GM12878 (cell line): ENCODE results near the gene NDUFC2. TPM values are rescaled to one million over a fixed set of nuclear protein-coding genes. Genes with fewer than 3 reads are reported as not detected.

Experiments used
- ATAC-seq: fragments of 200-7000 bp; cut with Tn5 transposase; 3 replicates; pipeline ENCODE4 v1.9.1; 2020; ENCODE audit warnings: mild to moderate bottlenecking, moderate library complexity
- BruUV-seq: library from RNA; stranded (reverse); fragments of 400-500 nt; replicated peaks from 2 replicates; lab custom pipeline; 2021; lab: Mats Ljungman, UMichigan
- CTCF ChIA-PET: fragments of 300-600 bp; sonication (Branson Sonifier 250); formaldehyde crosslinking; extraction: SDS; loops from one replicate; lab custom pipeline; 2021; ENCODE audit warnings: inconsistent platforms; lab: Yijun Ruan, JAX
- POLR2A ChIA-PET: fragments of 350-600 bp; formaldehyde crosslinking; extraction: SDS; loops from one replicate; lab custom pipeline; 2021; ENCODE audit warnings: inconsistent platforms; lab: Charles Lee
- RAD21 ChIA-PET: fragments of 300-600 bp; sonication (Branson Sonifier 250); formaldehyde crosslinking; loops from one replicate; lab custom pipeline; 2023; ENCODE audit warnings: antibody characterized with exemption; ENCODE audit not compliant: unreplicated experiment; lab: Charles Lee
- SMC1A ChIA-PET: fragments of 300-600 bp; sonication (Branson Sonifier 250); formaldehyde crosslinking; loops from one replicate; lab custom pipeline; 2023; ENCODE audit not compliant: unreplicated experiment, uncharacterized antibody; lab: Charles Lee
- DNase-seq: peaks from one replicate; pipeline ENCODE4 v3.0.0-alpha.2; 2011; ENCODE audit warnings: low read depth, low spot score
- FAIRE-seq: peaks from 3 replicates; lab custom pipeline; 2011; peaks lifted over from hg19 to GRCh38; lab: Jason Lieb, UNC
- H2AFZ ChIP-seq: 2 replicates; pipeline ENCODE4 v1.6.0; 2011; ENCODE audit warnings: low read depth, low read length, control low read depth; ENCODE audit not compliant: control insufficient read depth
- H3K27ac ChIP-seq: 2 replicates; pipeline ENCODE4 v1.5.1; 2011; ENCODE audit warnings: control low read depth; ENCODE audit not compliant: control insufficient read depth, insufficient read depth
- H3K27me3 ChIP-seq, 2 experiments: replicated peaks in 1 of 2; 2 replicates each; pipeline versions ENCODE4 v1.6.0 to v1.6.1; 2011; ENCODE audit warnings: low read length in 1 of 2; ENCODE audit not compliant: control insufficient read depth in 2 of 2, insufficient read depth in 2 of 2
- H3K36me3 ChIP-seq, 2 experiments: 2 replicates each; pipeline ENCODE4 v1.5.1; 2011; ENCODE audit warnings: low read length in 1 of 2; ENCODE audit not compliant: control insufficient read depth in 2 of 2, insufficient read depth in 2 of 2
- H3K4me1 ChIP-seq: 2 replicates; pipeline ENCODE4 v1.6.1; 2011; ENCODE audit warnings: mild to moderate bottlenecking, low read length, moderate library complexity, mixed read lengths; ENCODE audit not compliant: control insufficient read depth, insufficient read depth
- H3K4me2 ChIP-seq: 2 replicates; pipeline ENCODE4 v1.6.0; 2011; ENCODE audit warnings: control low read depth; ENCODE audit not compliant: control insufficient read depth, insufficient read depth
- H3K4me3 ChIP-seq: fragments of 200-600 bp; sonication (generic); 2 replicates; pipeline ENCODE4 v1.5.1; 2016
- H3K79me2 ChIP-seq: 2 replicates; pipeline ENCODE4 v1.6.0; 2011; ENCODE audit warnings: low read length; ENCODE audit not compliant: control insufficient read depth, insufficient read depth
- H3K9ac ChIP-seq: 2 replicates; pipeline ENCODE4 v1.8.0; 2011; ENCODE audit warnings: low read length, control low read depth, mixed read lengths; ENCODE audit not compliant: control insufficient read depth, insufficient read depth
- H3K9me3 ChIP-seq: replicated peaks from 3 replicates; pipeline ENCODE4 v1.5.1; 2011; ENCODE audit warnings: mild to moderate bottlenecking, low read length; ENCODE audit not compliant: control insufficient read depth, insufficient read depth
- H4K20me1 ChIP-seq: 2 replicates; pipeline ENCODE4 v1.6.0; 2011; ENCODE audit not compliant: control insufficient read depth, insufficient read depth
- CEBPB ChIP-seq, 2 experiments: fragments of 150-350 bp in 1 of 2; IDR thresholded peaks; 2 replicates each; pipeline ENCODE4 v1.6.1; 2012 to 2014; ENCODE audit warnings: low read depth in 2 of 2, low read length in 2 of 2, borderline replicate concordance in 1 of 2, inconsistent platforms in 1 of 2
- CTCF ChIP-seq, 3 experiments: IDR thresholded peaks in 2 of 3; conservative IDR thresholded peaks in 1 of 3; 2 replicates each; pipeline ENCODE4 v1.5.1; 2011; ENCODE audit warnings: low read depth in 3 of 3, low read length in 3 of 3, mild to moderate bottlenecking in 3 of 3, control low read depth in 2 of 3, moderate library complexity in 2 of 3, inconsistent platforms in 1 of 3, mixed read lengths in 1 of 3; ENCODE audit not compliant: control insufficient read depth in 2 of 3, insufficient read depth in 1 of 3; ENCODE audit errors: extremely low read depth in 1 of 3
- E2F4 ChIP-seq: IDR thresholded peaks from 2 replicates; pipeline ENCODE4 v1.6.1; 2012; ENCODE audit warnings: low read depth, low read length, improper control_type of control experiment
- IRF4 ChIP-seq: IDR thresholded peaks from 2 replicates; pipeline ENCODE4 v1.6.1; 2011; ENCODE audit warnings: low read depth, low read length
- MAX ChIP-seq: IDR thresholded peaks from 2 replicates; pipeline ENCODE4 v1.6.1; 2012; ENCODE audit warnings: low read depth, low read length, improper control_type of control experiment
- MTA2 ChIP-seq: fragments of 450-650 bp; IDR thresholded peaks from 2 replicates; pipeline ENCODE4 v1.6.1; 2016; ENCODE audit warnings: low read depth, mild to moderate bottlenecking, moderate library complexity
- POLR2AphosphoS2 ChIP-seq: IDR thresholded peaks from 2 replicates; pipeline ENCODE4 v1.6.1; 2011; ENCODE audit warnings: low read depth, mild to moderate bottlenecking, low read length, improper control_type of control experiment, moderate library complexity
- POLR2AphosphoS5 ChIP-seq: IDR thresholded peaks from 2 replicates; pipeline ENCODE4 v1.6.1; 2011; ENCODE audit warnings: mild to moderate bottlenecking, low read length, inconsistent platforms
- POU2F2 ChIP-seq: IDR thresholded peaks from 3 replicates; pipeline ENCODE4 v1.6.1; 2011; ENCODE audit warnings: low read depth, mild to moderate bottlenecking, low read length, borderline replicate concordance
- SMAD1 ChIP-seq: fragments of 450-650 bp; IDR thresholded peaks from 2 replicates; pipeline ENCODE4 v1.6.1; 2018; ENCODE audit warnings: mild to moderate bottlenecking, low read depth; ENCODE audit not compliant: partially characterized antibody
- STAT1 ChIP-seq: fragments of 450-650 bp; conservative IDR thresholded peaks from 2 replicates; pipeline ENCODE4 v1.6.1; 2014; ENCODE audit warnings: antibody characterized with exemption, mild to moderate bottlenecking
- SUZ12 ChIP-seq: fragments of 200-600 bp; sonication (generic); IDR thresholded peaks from one replicate; pipeline ENCODE4 v1.6.1; 2018; ENCODE audit warnings: antibody characterized with exemption, mild to moderate bottlenecking; ENCODE audit not compliant: unreplicated experiment
- TBL1XR1 ChIP-seq: IDR thresholded peaks from 2 replicates; pipeline ENCODE4 v1.6.1; 2012; ENCODE audit warnings: low read depth, low read length, improper control_type of control experiment
- WGBS: methylation state at CpG from one replicate; pipeline ENCODE4 v1.1.6; 2016; ENCODE audit warnings: low lambda C conversion rate; ENCODE audit not compliant: insufficient replicate concordance, insufficient coverage; ENCODE audit errors: missing lambda C conversion rate; 5-methylcytosine and 5-hydroxymethylcytosine counted together
- in situ Hi-C: fragments of 300-500 bp; cut with MboI; formaldehyde crosslinking; loops from 9 replicates; pipeline ENCODE4 v1.14.3; 2018; ENCODE audit warnings: mixed read lengths
- intact Hi-C: fragments of 100-400 bp; cut with micrococcal nuclease; formaldehyde crosslinking; loops from one replicate; pipeline ENCODE4 v1.14.2; 2022; ENCODE audit not compliant: unreplicated experiment
- polyA plus RNA-seq, 11 experiments: library from polyadenylated mRNA; depleted of rRNA in 4 of 11; unstranded in 6 of 11; stranded (reverse) in 5 of 11; fragments of >200 nt; fragmentation: Nextera tagmentation in 4 of 11; fragmentation: Illumina TruSeq in 1 of 11; extraction: Ambion mirVana in 4 of 11; extraction: Trizol in 1 of 11; gene quantifications; 1 replicate in 1 of 11; 2 replicates in 10 of 11; pipeline versions ENCODE4 v1.2.1 to v1.2.3, GENCODE V29; 2011 to 2016; ENCODE audit warnings: inconsistent platforms in 2 of 11, missing spikeins in 2 of 11, low read depth in 1 of 11
- total RNA-seq, 4 experiments: library from RNA; depleted of rRNA in 3 of 4; stranded (reverse); fragments of >200 nt in 3 of 4; fragmentation: Illumina TruSeq in 1 of 4; extraction: Trizol in 1 of 4; gene quantifications; 2 replicates each; pipeline versions ENCODE4 v1.2.1 to v1.2.3, GENCODE V29; 2013 to 2021
- TF ChIP-seq, protein P1 (sequence below): fragments of 450-650 bp; IDR thresholded peaks from 2 replicates; pipeline ENCODE4 v1.6.1; 2017; ENCODE audit warnings: borderline replicate concordance
- TF ChIP-seq, protein P2 (sequence below): IDR thresholded peaks from 2 replicates; pipeline ENCODE4 v1.6.1; 2011; ENCODE audit warnings: borderline replicate concordance, low read depth, mild to moderate bottlenecking, moderate library complexity, low read length; ENCODE audit not compliant: insufficient read depth, poor library complexity, severe bottlenecking

NDUFC2 gene
- total and polyA plus RNA-seq, 10 of the 15 experiments (the other 5 are each of a cell fraction or from before 2014, with no cell fraction given) = 103 to 529 (median 192) TPM

DNA sequence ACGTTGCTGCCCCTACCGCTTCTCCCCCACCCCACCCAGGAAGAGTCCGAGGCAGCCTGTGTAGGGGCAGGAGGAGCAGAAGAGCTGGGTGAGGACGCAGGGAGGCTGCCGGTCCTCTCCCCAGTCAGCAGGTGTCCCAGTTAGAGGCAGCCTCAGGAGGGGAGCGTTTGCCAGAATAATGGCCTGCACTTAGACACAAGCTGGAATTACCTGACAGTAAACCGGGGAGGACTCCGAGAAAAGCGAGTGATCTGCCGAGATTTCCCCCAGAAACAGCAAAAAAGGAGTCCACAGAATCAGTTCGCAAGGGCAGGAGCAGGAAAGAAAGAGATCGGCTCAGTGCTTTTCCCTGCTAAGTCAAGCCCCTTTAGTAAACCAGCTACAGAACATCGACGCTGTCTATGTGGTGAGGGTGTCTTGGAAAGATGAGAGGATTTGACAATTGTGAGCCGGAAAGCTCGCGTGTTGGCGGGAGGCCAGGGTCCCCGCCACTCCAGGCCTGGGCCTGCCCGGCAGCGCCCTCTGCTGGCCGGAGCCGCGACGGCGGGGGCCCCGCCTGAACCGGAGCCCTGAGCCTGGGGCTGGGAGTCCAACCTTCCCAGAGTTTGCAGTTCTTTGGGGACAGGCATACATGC lies 33.7 kb downstream of the NDUFC2 start:
- in situ Hi-C loops (no loop called here), intact Hi-C loops (loop anchor here (1.0 to 2.0 kb wide), 2 partner anchors 46 to 269 kb away; no protein-coding TSS in a partner anchor)
- no TSS peak for BruUV-seq
- Histone ChIP-seq H3K4me3 (peak overlapping the region; percentile 61; the same call in 1 of the 2 replicates), H2AFZ (peak overlapping the region; percentile 98), H3K79me2 (no peaks in the 10 kb centered on the region), H4K20me1 (no peaks in the 10 kb centered on the region), H3K27me3 (no peaks in the 10 kb centered on the region), H3K9me3 (no peaks in the 10 kb centered on the region), H3K4me2 (peak overlapping the region; percentile 71), H3K36me3 (no peaks in the 10 kb centered on the region), H3K9ac (peak overlapping the region; percentile 5; the same call in 1 of the 2 replicates), H3K27ac (no peak overlapping the region), H3K4me1 (no peaks in the 10 kb centered on the region)
- 9% methylated on average over 28 of the region's 28 CpGs for WGBS
- DNase-seq (no peak), FAIRE-seq (peak; percentile 62), ATAC-seq (peak; percentile 99)
- ChIA-PET SMC1A (interaction anchor here (0.9 to 2.1 kb wide), 11 partner anchors 12 to 520 kb away, joined by 3 to 19 read pairs (median 3); partner anchors contain the start of genes INTS4, KCTD21 and USP35), CTCF (interaction anchor here (0.6 to 3.8 kb wide), 29 partner anchors 9 to 518 kb away, joined by 3 to 37 read pairs (median 6); partner anchors contain the start of gene INTS4), RAD21 (interaction anchor here (0.6 to 2.4 kb wide), 7 partner anchors 11 to 270 kb away, joined by 3 to 15 read pairs (median 3); partner anchors contain the start of gene INTS4), POLR2A (interaction anchor here (0.5 kb wide), 1 partner anchor 15 kb away, joined by 5 read pairs; no protein-coding TSS in a partner anchor)
- TF ChIP-seq SMAD1 (peak; percentile 69), POLR2AphosphoS2 (peak; percentile 46; the same call in 1 of the 2 replicates), IRF4 (no peak), MTA2 (no peak), STAT1 (no peak), CTCF (IDR thresholded peaks at IDR 0.05 in 2 of 3, conservative IDR thresholded peaks at IDR 0.05 in 1 of 3; ENCODE audit: control insufficient read depth in 2 of 3, extremely low read depth in 1 of 3, insufficient read depth in 1 of 3, low read depth in 3 of 3, low read length in 3 of 3) (peak; percentile 96 to 99 (median 98)), MAX (no peak), CEBPB (IDR thresholded peaks at IDR 0.05; ENCODE audit: borderline replicate concordance in 1 of 2, low read depth in 2 of 2, low read length in 2 of 2) (no peak), POLR2AphosphoS5 (peak; percentile 54; the same call in 1 of the 2 replicates), E2F4 (0 out of 2 replicates have a peak, but pooled peaks have one; percentile 17), POU2F2 (0 out of 3 replicates have a peak, but pooled peaks have one; percentile 14), TBL1XR1 (0 out of 2 replicates have a peak, but pooled peaks have one; percentile 42), SUZ12 (no peak)
- TF ChIP-seq, protein P1, sequence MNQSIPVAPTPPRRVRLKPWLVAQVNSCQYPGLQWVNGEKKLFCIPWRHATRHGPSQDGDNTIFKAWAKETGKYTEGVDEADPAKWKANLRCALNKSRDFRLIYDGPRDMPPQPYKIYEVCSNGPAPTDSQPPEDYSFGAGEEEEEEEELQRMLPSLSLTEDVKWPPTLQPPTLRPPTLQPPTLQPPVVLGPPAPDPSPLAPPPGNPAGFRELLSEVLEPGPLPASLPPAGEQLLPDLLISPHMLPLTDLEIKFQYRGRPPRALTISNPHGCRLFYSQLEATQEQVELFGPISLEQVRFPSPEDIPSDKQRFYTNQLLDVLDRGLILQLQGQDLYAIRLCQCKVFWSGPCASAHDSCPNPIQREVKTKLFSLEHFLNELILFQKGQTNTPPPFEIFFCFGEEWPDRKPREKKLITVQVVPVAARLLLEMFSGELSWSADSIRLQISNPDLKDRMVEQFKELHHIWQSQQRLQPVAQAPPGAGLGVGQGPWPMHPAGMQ = no peak
- TF ChIP-seq, protein P2, sequence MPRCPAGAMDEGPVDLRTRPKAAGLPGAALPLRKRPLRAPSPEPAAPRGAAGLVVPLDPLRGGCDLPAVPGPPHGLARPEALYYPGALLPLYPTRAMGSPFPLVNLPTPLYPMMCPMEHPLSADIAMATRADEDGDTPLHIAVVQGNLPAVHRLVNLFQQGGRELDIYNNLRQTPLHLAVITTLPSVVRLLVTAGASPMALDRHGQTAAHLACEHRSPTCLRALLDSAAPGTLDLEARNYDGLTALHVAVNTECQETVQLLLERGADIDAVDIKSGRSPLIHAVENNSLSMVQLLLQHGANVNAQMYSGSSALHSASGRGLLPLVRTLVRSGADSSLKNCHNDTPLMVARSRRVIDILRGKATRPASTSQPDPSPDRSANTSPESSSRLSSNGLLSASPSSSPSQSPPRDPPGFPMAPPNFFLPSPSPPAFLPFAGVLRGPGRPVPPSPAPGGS = no peak
